Activated T-helper 2 cell treated with anti-CD3 and anti-CD28 coated beads, Interferon-gamma antibody, Interleukin-2, Interleukin-4, amounts not matched to agents 10 μg/mL and 5 μg/mL and 100 μg/mL, durations not matched to agents 14 hours and 24 hours and 36 hours (primary cell): ENCODE data around the gene HSPG2. TPM values are rescaled to one million over a fixed set of nuclear protein-coding genes. Genes with fewer than 3 reads are reported as not detected.
"Not testable (repeated sequence)": the region's sequence is repeated elsewhere in the genome, so short reads cannot be mapped to it uniquely, and the experiment has no call there.

Source experiments
- DNase-seq: peaks from one replicate; pipeline ENCODE4 v3.0.0; 2021; ENCODE audit warnings: low spot score
- H3K27ac Mint-ChIP-seq: one replicate; pipeline ENCODE4 v1.8.0; 2021; ENCODE audit warnings: mixed read lengths
- H3K27me3 Mint-ChIP-seq: one replicate; pipeline ENCODE4 v1.8.0; 2021; ENCODE audit warnings: low read depth, mixed read lengths
- H3K36me3 Mint-ChIP-seq: one replicate; pipeline ENCODE4 v1.8.0; 2021; ENCODE audit warnings: low read depth, mixed read lengths
- H3K4me1 Mint-ChIP-seq: one replicate; pipeline ENCODE4 v1.8.0; 2021; ENCODE audit warnings: low read depth, mixed read lengths
- H3K4me3 Mint-ChIP-seq: one replicate; pipeline ENCODE4 v1.8.0; 2021; ENCODE audit warnings: low read depth, mild to moderate bottlenecking, moderate library complexity, mixed read lengths
- H3K9me3 Mint-ChIP-seq: one replicate; pipeline ENCODE4 v1.8.0; 2021; ENCODE audit warnings: mixed read lengths
- intact Hi-C: fragments of 100-400 bp; cut with micrococcal nuclease; formaldehyde crosslinking; loops from one replicate; pipeline ENCODE4 v1.15.1; 2023
- total RNA-seq: library from RNA; stranded (reverse); gene quantifications from 2 replicates; pipeline ENCODE4 v1.2.3, GENCODE V29; 2022

HSPG2 gene
- total RNA-seq, 1 donor from 2014 or later, result 4.1 TPM

DNA sequence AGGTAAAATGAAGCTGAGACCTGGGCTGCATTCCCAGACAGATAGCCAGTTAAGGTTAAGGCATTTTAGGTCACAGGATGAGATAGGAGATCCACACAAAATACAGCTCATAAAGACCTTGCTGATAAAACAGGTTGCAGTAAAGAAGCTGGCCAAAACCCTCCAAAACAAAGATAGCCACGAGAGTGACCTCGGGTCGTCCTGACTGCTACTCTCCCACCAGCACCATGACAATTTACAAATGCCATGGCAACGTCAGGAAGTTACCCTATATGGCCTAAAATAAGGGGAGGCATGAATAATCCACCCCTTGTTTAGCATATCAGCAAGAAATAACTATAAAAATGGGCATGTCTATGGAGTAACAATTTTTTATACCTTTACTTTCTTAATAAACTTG is 33.4 kb upstream of the HSPG2 start:
- H3K36me3 Mint-ChIP-seq, H3K27ac Mint-ChIP-seq, DNase-seq, intact Hi-C loops, H3K4me1 Mint-ChIP-seq, H3K4me3 Mint-ChIP-seq, H3K9me3 Mint-ChIP-seq, H3K27me3 Mint-ChIP-seq: not testable (repeated sequence)

GRCh38 chr1:21969066-21969465 is 32.0 kb upstream of the HSPG2 start:
- H3K27ac Mint-ChIP-seq, DNase-seq, H3K9me3 Mint-ChIP-seq, H3K36me3 Mint-ChIP-seq, intact Hi-C loops, H3K4me1 Mint-ChIP-seq, H3K27me3 Mint-ChIP-seq, H3K4me3 Mint-ChIP-seq: not testable (repeated sequence)

GRCh38 chr1:21967216-21967615 is 30.1 kb upstream of the HSPG2 start:
- intact Hi-C loops, H3K36me3 Mint-ChIP-seq, H3K27me3 Mint-ChIP-seq: not testable (repeated sequence)

DNA sequence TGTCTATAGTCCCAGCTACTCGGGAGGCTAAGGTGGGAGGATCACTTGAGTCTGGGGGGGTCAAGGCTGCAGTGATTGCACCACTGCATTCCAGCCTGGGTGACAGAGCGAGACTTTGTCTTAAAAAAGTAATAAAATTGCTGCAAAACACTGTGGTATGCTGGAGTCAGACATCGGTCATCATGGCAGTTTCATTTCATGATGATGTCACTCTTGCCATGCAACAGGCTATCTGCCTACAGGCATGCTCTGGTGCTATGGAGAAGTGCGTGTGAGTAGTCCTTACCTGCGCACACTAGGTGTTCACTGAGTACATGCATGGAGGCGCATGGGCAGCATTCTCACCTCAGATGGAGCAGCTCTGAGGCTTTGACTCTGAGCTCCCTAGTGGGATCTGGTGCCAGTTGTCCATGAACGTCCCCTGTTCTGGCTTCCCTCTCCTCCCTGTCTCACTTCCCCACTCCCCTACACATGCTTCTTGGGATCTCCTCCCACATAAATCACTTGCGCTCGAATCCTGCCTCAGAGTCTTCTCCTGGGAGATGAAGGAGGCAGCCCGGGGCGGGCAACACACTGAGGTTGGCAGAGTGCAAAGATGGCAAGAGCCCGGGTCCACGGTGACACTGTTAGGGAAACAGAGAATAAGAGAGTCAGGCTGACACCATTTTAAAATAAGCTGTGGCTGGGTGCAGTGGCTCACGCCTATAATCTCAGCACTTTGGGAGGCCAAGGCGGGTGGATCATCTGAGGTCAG is 29.3 kb upstream of the HSPG2 start:
- no peaks in the 10 kb centered on the region for H3K9me3 Mint-ChIP-seq
- no peak overlapping the region for H3K4me3 Mint-ChIP-seq
- no peaks in the 10 kb centered on the region for H3K36me3 Mint-ChIP-seq
- H3K27ac Mint-ChIP-seq, result no peak overlapping the region
- DNase-seq, result no peak
- peaks cover 2% of the 10 kb centered on the region for H3K4me1 Mint-ChIP-seq
- intact Hi-C loops, result no loop called here
- H3K27me3 Mint-ChIP-seq, result peaks cover 2% of the 10 kb centered on the region

More at GRCh38 chr1:21967216-21967615, 30.1 kb upstream of the HSPG2 start:
- not testable (repeated sequence) for H3K4me3 Mint-ChIP-seq, H3K27ac Mint-ChIP-seq, H3K9me3 Mint-ChIP-seq, DNase-seq, H3K4me1 Mint-ChIP-seq

- intact Hi-C loops, result loop anchor here (5.0 kb wide), 1 partner anchor 311 kb away; no protein-coding TSS in a partner anchor
- no peak overlapping the region for H3K4me3 Mint-ChIP-seq
- H3K27ac Mint-ChIP-seq, result no peak overlapping the region
- H3K27me3 Mint-ChIP-seq, result peaks cover 2% of the 10 kb centered on the region
- H3K9me3 Mint-ChIP-seq, result no peaks in the 10 kb centered on the region
- H3K4me1 Mint-ChIP-seq, result peaks cover 2% of the 10 kb centered on the region
- H3K36me3 Mint-ChIP-seq, result no peaks in the 10 kb centered on the region
- DNase-seq, result peak; percentile 70
Observed at GRCh38 chr1:21963477-21964217, 26.5 kb upstream of the HSPG2 start.

DNA sequence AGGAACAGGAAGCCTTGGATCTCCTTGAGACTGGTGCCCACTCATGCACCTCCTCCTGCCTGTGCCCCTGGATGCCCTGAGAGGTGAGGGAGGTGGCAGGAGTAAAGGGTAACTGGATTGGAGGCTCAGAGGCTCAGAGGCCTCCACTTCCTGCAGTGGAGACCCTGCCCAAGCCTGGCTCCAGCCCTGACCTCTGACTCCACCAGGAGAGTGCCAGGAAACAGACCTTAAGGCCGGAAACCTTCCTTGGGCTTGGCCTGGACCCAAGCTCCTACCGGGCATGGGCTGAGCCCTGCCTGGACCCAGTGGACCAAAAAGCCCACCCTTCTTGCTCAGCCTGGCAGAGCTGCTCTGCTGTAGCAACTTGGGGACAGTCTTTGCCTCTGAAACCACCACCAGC is 24.7 kb upstream of the HSPG2 start:
- Mint-ChIP-seq H3K27me3 (peaks cover 2% of the 10 kb centered on the region), H3K36me3 (no peaks in the 10 kb centered on the region), H3K27ac (no peak overlapping the region), H3K9me3 (no peaks in the 10 kb centered on the region), H3K4me1 (peaks cover 13% of the 10 kb centered on the region), H3K4me3 (no peak overlapping the region)
- intact Hi-C loops, result loop anchor here (5.0 kb wide), 1 partner anchor 309 kb away; no protein-coding TSS in a partner anchor
- no peak for DNase-seq

GRCh38 chr1:21961337-21961736 is 24.2 kb upstream of the HSPG2 start:
- peaks cover 2% of the 10 kb centered on the region for H3K27me3 Mint-ChIP-seq
- H3K4me3 Mint-ChIP-seq, result no peak overlapping the region
- no peak for DNase-seq
- peaks cover 18% of the 10 kb centered on the region for H3K4me1 Mint-ChIP-seq
- intact Hi-C loops, result loop anchor here (5.0 kb wide), 1 partner anchor 309 kb away; no protein-coding TSS in a partner anchor
- no peaks in the 10 kb centered on the region for H3K36me3 Mint-ChIP-seq
- no peaks in the 10 kb centered on the region for H3K9me3 Mint-ChIP-seq
- H3K27ac Mint-ChIP-seq, result no peak overlapping the region

GRCh38 chr1:21956720-21957552 is 19.8 kb upstream of the HSPG2 start:
- H3K36me3 Mint-ChIP-seq, result no peaks in the 10 kb centered on the region
- H3K4me3 Mint-ChIP-seq, result no peak overlapping the region
- intact Hi-C loops, result no loop called here
- no peaks in the 10 kb centered on the region for H3K27me3 Mint-ChIP-seq
- H3K27ac Mint-ChIP-seq, result no peak overlapping the region
- H3K9me3 Mint-ChIP-seq, result no peaks in the 10 kb centered on the region
- peaks cover 17% of the 10 kb centered on the region for H3K4me1 Mint-ChIP-seq
- DNase-seq, result no peak

DNA sequence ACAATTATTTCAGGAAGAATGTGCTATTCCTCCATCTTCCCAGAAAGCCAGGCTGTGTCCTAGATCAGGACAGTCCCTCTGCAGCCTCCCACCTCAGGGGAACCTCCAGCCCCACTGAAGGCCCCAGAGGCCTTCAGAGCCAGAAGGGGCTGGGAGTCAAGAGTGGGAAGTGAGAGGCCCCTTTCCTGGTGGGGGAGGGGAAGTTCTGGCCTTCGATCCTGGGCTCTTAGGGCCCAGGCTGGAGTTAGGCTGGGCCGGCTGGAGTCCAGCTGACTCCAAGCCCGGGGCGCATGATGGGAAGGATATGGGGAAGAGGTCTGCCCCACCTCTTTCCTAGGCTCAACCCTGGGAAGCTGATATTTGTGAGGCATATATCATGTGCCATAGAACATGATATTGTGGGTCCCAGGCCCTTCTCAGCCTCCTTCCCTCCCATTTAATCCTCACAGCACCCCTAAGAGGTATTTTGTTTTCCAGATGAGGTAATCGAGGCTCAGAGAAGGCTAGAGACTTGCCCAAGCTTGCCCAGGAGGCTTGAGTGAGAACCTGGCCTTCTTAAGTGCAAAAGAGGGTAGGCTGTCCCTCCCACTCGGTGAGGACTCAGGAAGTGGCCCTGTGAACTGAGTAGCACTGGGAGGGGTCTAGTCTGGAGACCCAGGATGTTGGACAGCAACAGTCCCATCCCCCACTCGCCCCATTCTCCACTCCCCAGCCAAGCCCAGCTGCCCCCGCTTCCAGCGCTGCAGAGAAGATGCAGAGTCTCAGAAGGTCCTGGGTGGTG is 18.6 kb upstream of the HSPG2 start:
- Mint-ChIP-seq H3K36me3 (no peaks in the 10 kb centered on the region), H3K27me3 (no peaks in the 10 kb centered on the region), H3K4me3 (no peak overlapping the region), H3K9me3 (no peaks in the 10 kb centered on the region), H3K27ac (no peak overlapping the region), H3K4me1 (peaks cover 17% of the 10 kb centered on the region)
- DNase-seq, result no peak
- intact Hi-C loops, result no loop called here

GRCh38 chr1:21955058-21955457 is 17.9 kb upstream of the HSPG2 start:
- no peak overlapping the region for H3K4me3 Mint-ChIP-seq
- intact Hi-C loops, result no loop called here
- no peak for DNase-seq
- peaks cover 17% of the 10 kb centered on the region for H3K4me1 Mint-ChIP-seq
- no peaks in the 10 kb centered on the region for H3K36me3 Mint-ChIP-seq
- no peak overlapping the region for H3K27ac Mint-ChIP-seq
- no peaks in the 10 kb centered on the region for H3K27me3 Mint-ChIP-seq
- H3K9me3 Mint-ChIP-seq, result no peaks in the 10 kb centered on the region

GRCh38 chr1:21952786-21953520 is 15.8 kb upstream of the HSPG2 start:
- intact Hi-C loops, result no loop called here
- H3K4me3 Mint-ChIP-seq, result no peak overlapping the region
- H3K9me3 Mint-ChIP-seq, result no peaks in the 10 kb centered on the region
- no peaks in the 10 kb centered on the region for H3K27me3 Mint-ChIP-seq
- H3K4me1 Mint-ChIP-seq, result peaks cover 14% of the 10 kb centered on the region
- DNase-seq, result no peak
- no peaks in the 10 kb centered on the region for H3K36me3 Mint-ChIP-seq
- no peak overlapping the region for H3K27ac Mint-ChIP-seq
